Measurements from ENCODE around the gene SLC30A7. TPM values are rescaled to one million over a fixed set of nuclear protein-coding genes. Genes with fewer than 3 reads are reported as not detected.
A peak's percentile ranks its signal among the peaks of the same experiment; 100 is the strongest.

Gene SLC30A7
- total RNA-seq, 2 experiments from 2014 or later = 21.6 to 21.7 TPM

- ATAC-seq (ENCODE audit: poor library complexity) (no peak), DNase-seq (no peak)
- CTCF ChIA-PET = no interaction called here
- Histone ChIP-seq H3K36me3 (ENCODE audit: insufficient read depth, low read length) (peaks cover 63% of the 10 kb centered on the region), H3K4me1 (ENCODE audit: insufficient read depth, low read length) (peaks cover 3% of the 10 kb centered on the region), H3K27ac (ENCODE audit: low read depth in 1 of 2, low read length in 2 of 2) (no peak overlapping the region), H3K4me3 (ENCODE audit: low read length) (no peak overlapping the region), H3K27me3 (ENCODE audit: control insufficient read depth in 1 of 2, insufficient read depth in 2 of 2, low read length in 2 of 2) (no peaks in the 10 kb centered on the region), H3K9me3 (ENCODE audit: control insufficient read depth in 1 of 2, insufficient read depth in 1 of 2, low read length in 2 of 2) (no peaks in the 10 kb centered on the region)
- H3K27me3 Mint-ChIP-seq = no peaks in the 10 kb centered on the region
- no peak overlapping the region for H3K27ac Mint-ChIP-seq
- POLR2A ChIA-PET = no interaction called here
- intact Hi-C loops (cut with DNase I, micrococcal nuclease) = loop anchor here in 1 of 2 experiments (5.0 kb wide), 1 partner anchor 459 kb away; no protein-coding TSS in a partner anchor
- peaks cover 83% of the 10 kb centered on the region for H3K4me1 Mint-ChIP-seq (ENCODE audit: low read depth)
- H3K4me3 Mint-ChIP-seq = no peak overlapping the region
- no peak for TF ChIP-seq CTCF (IDR thresholded peaks at IDR 0.05)
- peaks cover 91% of the 10 kb centered on the region for H3K36me3 Mint-ChIP-seq (ENCODE audit: low read depth)
- no peaks in the 10 kb centered on the region for H3K9me3 Mint-ChIP-seq
These were observed 7.9 kb downstream of the SLC30A7 start for GRCh38 chr1:100903777-100904176.

DNA sequence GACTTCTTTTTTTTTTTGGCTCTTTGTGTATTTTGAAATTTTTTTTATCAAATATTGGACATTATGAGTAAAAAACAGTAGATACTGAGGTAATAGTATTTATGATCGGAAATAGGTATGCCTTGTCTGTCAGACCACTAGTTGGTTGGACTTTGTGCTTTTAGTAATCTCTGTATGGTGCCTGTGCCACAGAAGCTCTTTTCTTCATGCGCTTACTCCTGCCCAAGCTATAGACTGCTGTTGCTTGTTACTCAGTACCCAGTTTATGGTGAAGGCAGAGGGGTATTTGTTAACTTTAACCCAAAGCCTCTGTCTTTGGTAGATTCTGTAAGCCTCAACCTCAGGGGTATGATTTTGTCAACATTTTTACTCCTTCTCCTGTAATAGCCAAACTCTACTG lies 8.6 kb downstream of the SLC30A7 start:
- H3K4me3 Mint-ChIP-seq = no peak overlapping the region
- CTCF ChIA-PET = no interaction called here
- no peak for TF ChIP-seq CTCF (IDR thresholded peaks at IDR 0.05)
- H3K27me3 ChIP-seq (ENCODE audit: control insufficient read depth in 1 of 2, insufficient read depth in 2 of 2, low read length in 2 of 2) = no peaks in the 10 kb centered on the region
- H3K36me3 Mint-ChIP-seq (ENCODE audit: low read depth) = peaks cover 91% of the 10 kb centered on the region
- H3K4me1 ChIP-seq (ENCODE audit: insufficient read depth, low read length) = peaks cover 3% of the 10 kb centered on the region
- H3K4me3 ChIP-seq (ENCODE audit: low read length) = no peak overlapping the region
- H3K4me1 Mint-ChIP-seq (ENCODE audit: low read depth) = peaks cover 75% of the 10 kb centered on the region
- H3K27ac ChIP-seq (ENCODE audit: low read depth in 1 of 2, low read length in 2 of 2) = no peak overlapping the region
- POLR2A ChIA-PET = no interaction called here
- H3K27me3 Mint-ChIP-seq = no peaks in the 10 kb centered on the region
- no peaks in the 10 kb centered on the region for H3K9me3 Mint-ChIP-seq
- ATAC-seq (ENCODE audit: poor library complexity) = no peak
- peaks cover 62% of the 10 kb centered on the region for H3K36me3 ChIP-seq (ENCODE audit: insufficient read depth, low read length)
- no peaks in the 10 kb centered on the region for H3K9me3 ChIP-seq (ENCODE audit: control insufficient read depth in 1 of 2, insufficient read depth in 1 of 2, low read length in 2 of 2)
- DNase-seq = no peak
- intact Hi-C loops (cut with DNase I, micrococcal nuclease) = loop anchor here in 1 of 2 experiments (5.0 kb wide), 1 partner anchor 458 kb away; no protein-coding TSS in a partner anchor
- peak overlapping the region; percentile 33 for H3K27ac Mint-ChIP-seq

DNA sequence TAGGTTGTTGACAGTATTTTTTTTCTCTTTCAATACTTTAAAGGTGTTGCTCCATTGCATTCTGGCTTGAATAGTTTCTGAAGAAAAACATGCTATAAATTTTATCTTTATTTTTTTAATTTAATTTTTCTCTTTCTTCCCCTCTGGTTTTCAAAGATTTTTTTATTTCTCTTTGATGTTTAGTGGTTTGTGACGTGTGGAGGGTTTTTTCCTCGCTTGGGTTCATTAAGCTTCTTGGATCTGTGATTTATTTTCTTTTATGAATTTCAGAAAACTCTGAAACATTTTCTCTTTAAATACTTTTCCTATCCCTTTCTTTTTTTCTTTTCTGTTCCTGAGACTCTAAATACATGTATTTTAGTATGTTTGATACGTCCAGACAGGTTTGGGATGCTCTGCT lies 9.3 kb downstream of the SLC30A7 start:
- H3K4me1 Mint-ChIP-seq (ENCODE audit: low read depth) = peaks cover 69% of the 10 kb centered on the region
- intact Hi-C loops (cut with DNase I, micrococcal nuclease) = no loop called here
- peak overlapping the region; percentile 27 for H3K4me3 Mint-ChIP-seq
- Histone ChIP-seq H3K4me1 (ENCODE audit: insufficient read depth, low read length) (peaks cover 3% of the 10 kb centered on the region), H3K27ac (ENCODE audit: low read depth in 1 of 2, low read length in 2 of 2) (no peak overlapping the region), H3K9me3 (ENCODE audit: control insufficient read depth in 1 of 2, insufficient read depth in 1 of 2, low read length in 2 of 2) (no peaks in the 10 kb centered on the region), H3K36me3 (ENCODE audit: insufficient read depth, low read length) (peaks cover 62% of the 10 kb centered on the region), H3K27me3 (ENCODE audit: control insufficient read depth in 1 of 2, insufficient read depth in 2 of 2, low read length in 2 of 2) (no peaks in the 10 kb centered on the region), H3K4me3 (ENCODE audit: low read length) (no peak overlapping the region)
- ATAC-seq (ENCODE audit: poor library complexity) (no peak), DNase-seq (peak in 2 of 14 experiments; percentile 38 to 43)
- CTCF ChIA-PET = no interaction called here
- H3K27ac Mint-ChIP-seq = no peak overlapping the region
- TF ChIP-seq CTCF (IDR thresholded peaks at IDR 0.05) = no peak
- no peaks in the 10 kb centered on the region for H3K9me3 Mint-ChIP-seq
- POLR2A ChIA-PET = interaction anchor here (0.7 to 1.3 kb wide), 2 partner anchors 160 to 333 kb away, joined by 3 to 5 read pairs; no protein-coding TSS in a partner anchor
- peaks cover 91% of the 10 kb centered on the region for H3K36me3 Mint-ChIP-seq (ENCODE audit: low read depth)
- H3K27me3 Mint-ChIP-seq = no peaks in the 10 kb centered on the region

All from CD4-positive, alpha-beta T cell (primary cell).